ENCODE results near the gene MYCL. TPM values are rescaled to one million over a fixed set of nuclear protein-coding genes. Genes with fewer than 3 reads are reported as not detected.
A peak's percentile ranks its signal among the peaks of the same experiment; 100 is the strongest.

Gene MYCL
- total and polyA plus RNA-seq, 2 of the 13 experiments (the other 11 are each of a cell fraction or from before 2014, with no cell fraction given) = 0.31 to 1.7 TPM

DNA sequence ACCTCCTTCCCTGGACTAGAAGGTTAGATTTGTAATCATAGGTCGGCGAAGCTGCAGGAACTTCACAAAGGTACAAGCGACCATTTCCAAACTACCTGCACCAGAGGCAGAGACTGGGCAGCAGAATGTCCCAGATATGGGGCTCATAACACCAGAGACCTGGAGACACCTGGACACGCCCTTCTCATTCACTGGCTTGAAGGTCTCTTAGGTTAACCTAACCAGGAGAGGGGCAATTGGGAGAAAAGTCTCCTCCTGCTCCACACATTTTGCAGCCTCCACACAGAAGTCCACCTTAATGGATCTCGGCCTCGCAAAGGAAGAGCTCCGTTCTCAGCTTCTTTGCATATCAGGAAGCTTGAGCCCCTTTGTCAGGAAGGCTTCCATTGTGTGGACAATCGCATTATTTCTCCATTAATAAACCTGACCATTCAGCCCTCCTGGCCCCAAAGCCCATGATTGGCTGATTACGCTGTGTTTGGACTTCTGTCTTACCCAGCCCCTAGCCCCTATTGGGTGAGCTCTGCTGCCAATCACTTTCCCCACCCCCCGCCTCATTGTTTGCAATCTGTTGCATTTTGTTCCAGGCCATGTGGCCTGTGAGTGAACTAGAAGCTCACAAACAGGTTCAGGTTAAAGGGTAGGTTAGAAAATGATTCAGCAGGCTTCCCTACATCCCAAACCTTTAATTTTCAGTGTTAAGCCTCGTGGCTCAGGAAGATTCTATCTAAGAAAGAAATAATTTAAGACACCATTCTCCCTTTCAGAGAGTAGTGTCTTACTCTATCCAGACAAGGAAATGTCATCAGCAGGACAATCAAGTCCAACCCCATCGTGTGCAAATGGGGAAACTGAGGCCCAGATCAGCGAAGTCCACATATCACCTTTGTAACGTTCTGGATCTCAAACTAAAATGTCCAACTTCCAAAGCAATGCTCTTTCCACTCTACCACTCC is 2.8 kb downstream of the MYCL start (continued):
- TF ChIP-seq SAP130 (CRISPR knock-in tag; IDR thresholded peaks at IDR 0.05; ENCODE audit: low read depth) = peak; percentile 87
- TF ChIP-seq, protein P1, sequence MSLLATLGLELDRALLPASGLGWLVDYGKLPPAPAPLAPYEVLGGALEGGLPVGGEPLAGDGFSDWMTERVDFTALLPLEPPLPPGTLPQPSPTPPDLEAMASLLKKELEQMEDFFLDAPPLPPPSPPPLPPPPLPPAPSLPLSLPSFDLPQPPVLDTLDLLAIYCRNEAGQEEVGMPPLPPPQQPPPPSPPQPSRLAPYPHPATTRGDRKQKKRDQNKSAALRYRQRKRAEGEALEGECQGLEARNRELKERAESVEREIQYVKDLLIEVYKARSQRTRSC (CRISPR knock-in tag; IDR thresholded peaks at IDR 0.05; ENCODE audit: low read depth) = no peak
- TF ChIP-seq SP2 (CRISPR knock-in tag; IDR thresholded peaks at IDR 0.05) = peak; percentile 91
- TF ChIP-seq SMYD3 (CRISPR knock-in tag; IDR thresholded peaks at IDR 0.05) = no peak
- no peak; the same call in 1 of the 2 replicates for TF ChIP-seq HNF4A (CRISPR knock-in tag; IDR thresholded peaks at IDR 0.05)
- TF ChIP-seq NR2F2 (IDR thresholded peaks at IDR 0.05; ENCODE audit: borderline replicate concordance, low read depth) = no peak
- no peak for TF ChIP-seq ZNF570 (CRISPR knock-in tag; IDR thresholded peaks at IDR 0.05; ENCODE audit: borderline replicate concordance)
- TF ChIP-seq RFXANK (CRISPR knock-in tag; IDR thresholded peaks at IDR 0.05) = no peak
- no peak for TF ChIP-seq ZC3H13 (CRISPR knock-in tag; IDR thresholded peaks at IDR 0.05)
- TF ChIP-seq ZBTB1 (CRISPR knock-in tag; IDR thresholded peaks at IDR 0.05; ENCODE audit: borderline replicate concordance) = no peak
- TF ChIP-seq, protein P2, sequence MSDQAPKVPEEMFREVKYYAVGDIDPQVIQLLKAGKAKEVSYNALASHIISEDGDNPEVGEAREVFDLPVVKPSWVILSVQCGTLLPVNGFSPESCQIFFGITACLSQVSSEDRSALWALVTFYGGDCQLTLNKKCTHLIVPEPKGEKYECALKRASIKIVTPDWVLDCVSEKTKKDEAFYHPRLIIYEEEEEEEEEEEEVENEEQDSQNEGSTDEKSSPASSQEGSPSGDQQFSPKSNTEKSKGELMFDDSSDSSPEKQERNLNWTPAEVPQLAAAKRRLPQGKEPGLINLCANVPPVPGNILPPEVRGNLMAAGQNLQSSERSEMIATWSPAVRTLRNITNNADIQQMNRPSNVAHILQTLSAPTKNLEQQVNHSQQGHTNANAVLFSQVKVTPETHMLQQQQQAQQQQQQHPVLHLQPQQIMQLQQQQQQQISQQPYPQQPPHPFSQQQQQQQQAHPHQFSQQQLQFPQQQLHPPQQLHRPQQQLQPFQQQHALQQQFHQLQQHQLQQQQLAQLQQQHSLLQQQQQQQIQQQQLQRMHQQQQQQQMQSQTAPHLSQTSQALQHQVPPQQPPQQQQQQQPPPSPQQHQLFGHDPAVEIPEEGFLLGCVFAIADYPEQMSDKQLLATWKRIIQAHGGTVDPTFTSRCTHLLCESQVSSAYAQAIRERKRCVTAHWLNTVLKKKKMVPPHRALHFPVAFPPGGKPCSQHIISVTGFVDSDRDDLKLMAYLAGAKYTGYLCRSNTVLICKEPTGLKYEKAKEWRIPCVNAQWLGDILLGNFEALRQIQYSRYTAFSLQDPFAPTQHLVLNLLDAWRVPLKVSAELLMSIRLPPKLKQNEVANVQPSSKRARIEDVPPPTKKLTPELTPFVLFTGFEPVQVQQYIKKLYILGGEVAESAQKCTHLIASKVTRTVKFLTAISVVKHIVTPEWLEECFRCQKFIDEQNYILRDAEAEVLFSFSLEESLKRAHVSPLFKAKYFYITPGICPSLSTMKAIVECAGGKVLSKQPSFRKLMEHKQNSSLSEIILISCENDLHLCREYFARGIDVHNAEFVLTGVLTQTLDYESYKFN (CRISPR knock-in tag; conservative IDR thresholded peaks at IDR 0.05) = peak; percentile 43; the same call in 1 of the 2 replicates
- TF ChIP-seq, protein P3, sequence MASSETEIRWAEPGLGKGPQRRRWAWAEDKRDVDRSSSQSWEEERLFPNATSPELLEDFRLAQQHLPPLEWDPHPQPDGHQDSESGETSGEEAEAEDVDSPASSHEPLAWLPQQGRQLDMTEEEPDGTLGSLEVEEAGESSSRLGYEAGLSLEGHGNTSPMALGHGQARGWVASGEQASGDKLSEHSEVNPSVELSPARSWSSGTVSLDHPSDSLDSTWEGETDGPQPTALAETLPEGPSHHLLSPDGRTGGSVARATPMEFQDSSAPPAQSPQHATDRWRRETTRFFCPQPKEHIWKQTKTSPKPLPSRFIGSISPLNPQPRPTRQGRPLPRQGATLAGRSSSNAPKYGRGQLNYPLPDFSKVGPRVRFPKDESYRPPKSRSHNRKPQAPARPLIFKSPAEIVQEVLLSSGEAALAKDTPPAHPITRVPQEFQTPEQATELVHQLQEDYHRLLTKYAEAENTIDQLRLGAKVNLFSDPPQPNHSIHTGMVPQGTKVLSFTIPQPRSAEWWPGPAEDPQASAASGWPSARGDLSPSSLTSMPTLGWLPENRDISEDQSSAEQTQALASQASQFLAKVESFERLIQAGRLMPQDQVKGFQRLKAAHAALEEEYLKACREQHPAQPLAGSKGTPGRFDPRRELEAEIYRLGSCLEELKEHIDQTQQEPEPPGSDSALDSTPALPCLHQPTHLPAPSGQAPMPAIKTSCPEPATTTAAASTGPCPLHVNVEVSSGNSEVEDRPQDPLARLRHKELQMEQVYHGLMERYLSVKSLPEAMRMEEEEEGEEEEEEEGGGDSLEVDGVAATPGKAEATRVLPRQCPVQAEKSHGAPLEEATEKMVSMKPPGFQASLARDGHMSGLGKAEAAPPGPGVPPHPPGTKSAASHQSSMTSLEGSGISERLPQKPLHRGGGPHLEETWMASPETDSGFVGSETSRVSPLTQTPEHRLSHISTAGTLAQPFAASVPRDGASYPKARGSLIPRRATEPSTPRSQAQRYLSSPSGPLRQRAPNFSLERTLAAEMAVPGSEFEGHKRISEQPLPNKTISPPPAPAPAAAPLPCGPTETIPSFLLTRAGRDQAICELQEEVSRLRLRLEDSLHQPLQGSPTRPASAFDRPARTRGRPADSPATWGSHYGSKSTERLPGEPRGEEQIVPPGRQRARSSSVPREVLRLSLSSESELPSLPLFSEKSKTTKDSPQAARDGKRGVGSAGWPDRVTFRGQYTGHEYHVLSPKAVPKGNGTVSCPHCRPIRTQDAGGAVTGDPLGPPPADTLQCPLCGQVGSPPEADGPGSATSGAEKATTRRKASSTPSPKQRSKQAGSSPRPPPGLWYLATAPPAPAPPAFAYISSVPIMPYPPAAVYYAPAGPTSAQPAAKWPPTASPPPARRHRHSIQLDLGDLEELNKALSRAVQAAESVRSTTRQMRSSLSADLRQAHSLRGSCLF (CRISPR knock-in tag; IDR thresholded peaks at IDR 0.05; ENCODE audit: borderline replicate concordance) = no peak
- TF ChIP-seq ZNF367 (CRISPR knock-in tag; IDR thresholded peaks at IDR 0.05; ENCODE audit: borderline replicate concordance) = no peak
- TF ChIP-seq CAMTA2 (CRISPR knock-in tag; IDR thresholded peaks at IDR 0.05; ENCODE audit: borderline replicate concordance) = no peak
- no peak for TF ChIP-seq ZNF550 (CRISPR knock-in tag; IDR thresholded peaks at IDR 0.05; ENCODE audit: borderline replicate concordance)
- TF ChIP-seq, protein P4, sequence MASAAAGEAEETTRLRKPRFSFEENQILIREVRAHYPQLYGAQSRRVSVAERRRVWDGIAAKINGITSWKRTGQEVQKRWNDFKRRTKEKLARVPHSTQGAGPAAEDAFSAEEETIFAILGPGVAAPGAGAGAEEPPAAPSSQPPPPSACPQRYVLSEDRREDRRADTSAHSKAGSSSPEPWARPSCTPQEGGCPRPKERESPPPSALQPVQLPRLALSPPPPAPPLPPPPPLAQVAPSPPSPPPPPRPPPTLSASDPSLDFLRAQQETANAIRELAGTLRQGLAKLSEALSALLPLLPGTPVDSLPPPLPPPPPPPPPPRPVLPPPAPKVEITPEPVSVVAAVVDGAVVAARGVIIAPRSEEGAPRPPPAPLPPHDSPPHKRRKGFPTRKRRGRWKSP (CRISPR knock-in tag; IDR thresholded peaks at IDR 0.05) = no peak
- no peak for TF ChIP-seq TCF7L2 (IDR thresholded peaks at IDR 0.05; ENCODE audit: low read depth, low read length)
- 0 out of 2 replicates have a peak, but pooled peaks have one; percentile 39 for TF ChIP-seq CBX2 (IDR thresholded peaks at IDR 0.05; ENCODE audit: low read depth, low read length)
- TF ChIP-seq CBX2 (CRISPR knock-in tag; IDR thresholded peaks at IDR 0.05; ENCODE audit: low read depth) = 0 out of 2 replicates have a peak, but pooled peaks have one; percentile 33
